Stimulated activated CD8-positive, alpha-beta memory T cell treated with anti-CD3 and anti-CD28 coated beads, Interleukin-12 subunit alpha, Interleukin-12 subunit beta, amount 100 ng/mL, for 4 hours (primary cell): ENCODE data around the gene AADAT.
A peak's percentile ranks its signal among the peaks of the same experiment; 100 is the strongest.
"Not testable (repeated sequence)": the region's sequence is repeated elsewhere in the genome, so short reads cannot be mapped to it uniquely, and the experiment has no call there.

Experiments used
- DNase-seq: peaks from one replicate; pipeline ENCODE4 v3.0.0-alpha.2; 2020; ENCODE audit warnings: low read depth

AADAT gene

GRCh38 chr4:170089668-170090351 is at the start of gene AADAT:
TSS of gene AADAT (minus strand) at chr4:170089956. CDS start at chr4:170089690, 266 bp downstream.
- no peak for DNase-seq

GRCh38 chr4:170138580-170139194 is 48.9 kb upstream of the AADAT start:
- DNase-seq: peak; percentile 8

GRCh38 chr4:170137927-170138326 is 48.2 kb upstream of the AADAT start:
- no peak for DNase-seq

- DNase-seq: no peak
Observed at GRCh38 chr4:170137466-170137865, 47.7 kb upstream of the AADAT start.

GRCh38 chr4:170134821-170135220 is 45.1 kb upstream of the AADAT start:
- DNase-seq: no peak

- no peak for DNase-seq
Observed at GRCh38 chr4:170128219-170128804, 38.6 kb upstream of the AADAT start.

- no peak for DNase-seq
Observed at GRCh38 chr4:170127758-170128157, 38.0 kb upstream of the AADAT start.

GRCh38 chr4:170124406-170124805 is 34.6 kb upstream of the AADAT start:
- no peak for DNase-seq

GRCh38 chr4:170122252-170122651 is 32.5 kb upstream of the AADAT start:
- no peak for DNase-seq

GRCh38 chr4:170114636-170115035 is 24.9 kb upstream of the AADAT start:
- DNase-seq: no peak

GRCh38 chr4:170114183-170114582 is 24.4 kb upstream of the AADAT start:
- DNase-seq: not testable (repeated sequence)

- DNase-seq: no peak
Observed at GRCh38 chr4:170111546-170111945, 21.8 kb upstream of the AADAT start.

GRCh38 chr4:170111085-170111484 is 21.3 kb upstream of the AADAT start:
- DNase-seq: no peak

- DNase-seq: no peak
Observed at GRCh38 chr4:170110285-170110672, 20.5 kb upstream of the AADAT start.

- DNase-seq: no peak
Observed at GRCh38 chr4:170109586-170110284, 20.0 kb upstream of the AADAT start.

- no peak for DNase-seq
Observed at GRCh38 chr4:170106900-170107299, 17.1 kb upstream of the AADAT start.

GRCh38 chr4:170102426-170102825 is 12.7 kb upstream of the AADAT start:
- DNase-seq: no peak

- DNase-seq: not testable (repeated sequence)
Observed at GRCh38 chr4:170098171-170098570, 8.4 kb upstream of the AADAT start.

GRCh38 chr4:170097681-170098080 is 7.9 kb upstream of the AADAT start:
- no peak for DNase-seq

GRCh38 chr4:170093973-170094535 is 4.3 kb upstream of the AADAT start:
- DNase-seq: no peak

GRCh38 chr4:170091069-170091696 is 1.4 kb upstream of the AADAT start:
- no peak for DNase-seq
